ENCODE results near the gene IPO9.
"Not testable (repeated sequence)": the region's sequence is repeated elsewhere in the genome, so short reads cannot be mapped to it uniquely, and the experiment has no call there.

The IPO9 gene

GRCh38 chr1:201889090-201889968 lies 60.4 kb downstream of the IPO9 start:
- DNase-seq = no peak

DNA sequence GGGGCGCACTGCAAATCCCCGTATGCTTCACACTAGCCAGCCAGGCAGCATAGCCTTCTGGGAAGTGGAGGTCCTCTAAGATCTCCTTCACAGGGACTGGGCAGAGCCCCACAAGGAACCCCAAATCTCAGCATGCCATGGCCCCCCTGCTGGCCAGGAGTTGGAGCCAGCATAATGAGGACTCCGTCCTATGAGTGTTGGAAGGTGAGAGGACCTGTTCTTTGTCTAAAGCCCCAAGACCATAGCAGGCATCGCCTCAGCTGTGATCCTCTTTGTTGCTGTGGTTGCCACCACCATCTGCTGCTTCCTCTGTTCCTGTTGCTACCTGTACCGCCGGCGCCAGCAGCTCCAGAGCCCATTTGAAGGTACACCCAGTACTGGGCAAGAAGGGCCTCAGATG lies 61.3 kb downstream of the IPO9 start:
- no peak for DNase-seq

DNA sequence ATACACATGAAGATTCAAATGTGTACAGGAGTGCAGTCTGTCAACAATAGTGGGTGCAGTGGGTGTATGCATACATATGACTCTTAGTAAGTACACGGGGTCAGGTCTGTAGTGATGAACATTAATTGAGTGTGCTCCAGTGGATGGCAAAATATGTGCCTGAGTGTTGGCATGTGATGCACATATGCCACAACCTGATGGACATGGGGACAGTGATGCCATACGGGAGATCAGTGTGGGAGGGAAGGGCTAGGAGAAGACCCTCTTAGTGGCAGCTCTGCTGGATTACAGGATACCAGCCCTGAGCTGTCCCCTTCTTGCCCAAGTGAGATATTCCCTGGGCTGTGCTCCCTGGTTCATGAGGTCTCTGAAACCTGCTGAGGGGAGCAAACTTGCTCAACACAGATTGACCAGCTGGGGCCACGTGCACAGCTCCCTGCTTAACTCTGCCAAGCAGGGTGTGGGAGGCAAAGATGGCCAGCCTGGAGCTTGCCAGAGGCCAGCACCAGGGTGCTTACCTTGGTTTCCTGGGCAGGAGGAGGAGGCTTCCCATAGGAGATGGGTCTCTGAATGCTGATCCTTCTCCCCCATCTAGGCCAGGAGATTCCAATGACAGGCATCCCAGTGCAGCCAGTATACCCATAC lies 62.0 kb downstream of the IPO9 start:
- no peak for DNase-seq

DNA sequence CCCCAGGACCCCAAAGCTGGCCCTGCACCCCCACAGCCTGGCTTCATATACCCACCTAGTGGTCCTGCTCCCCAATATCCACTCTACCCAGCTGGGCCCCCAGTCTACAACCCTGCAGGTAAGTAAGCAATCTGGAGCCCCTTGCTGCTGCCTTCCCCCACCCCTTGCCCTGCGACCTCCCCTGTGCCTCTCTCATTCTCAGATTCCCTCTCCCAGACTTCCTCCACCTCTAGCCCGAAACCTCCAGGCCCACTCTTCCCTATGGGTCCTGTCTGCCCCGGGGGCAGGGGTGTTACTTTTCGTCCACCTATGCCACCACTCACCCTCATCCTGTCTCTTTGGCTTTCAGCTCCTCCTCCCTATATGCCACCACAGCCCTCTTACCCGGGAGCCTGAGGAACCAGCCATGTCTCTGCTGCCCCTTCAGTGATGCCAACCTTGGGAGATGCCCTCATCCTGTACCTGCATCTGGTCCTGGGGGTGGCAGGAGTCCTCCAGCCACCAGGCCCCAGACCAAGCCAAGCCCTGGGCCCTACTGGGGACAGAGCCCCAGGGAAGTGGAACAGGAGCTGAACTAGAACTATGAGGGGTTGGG lies 62.6 kb downstream of the IPO9 start:
- DNase-seq = no peak

GRCh38 chr1:201892211-201892610 lies 63.3 kb downstream of the IPO9 start:
- no peak for DNase-seq

DNA sequence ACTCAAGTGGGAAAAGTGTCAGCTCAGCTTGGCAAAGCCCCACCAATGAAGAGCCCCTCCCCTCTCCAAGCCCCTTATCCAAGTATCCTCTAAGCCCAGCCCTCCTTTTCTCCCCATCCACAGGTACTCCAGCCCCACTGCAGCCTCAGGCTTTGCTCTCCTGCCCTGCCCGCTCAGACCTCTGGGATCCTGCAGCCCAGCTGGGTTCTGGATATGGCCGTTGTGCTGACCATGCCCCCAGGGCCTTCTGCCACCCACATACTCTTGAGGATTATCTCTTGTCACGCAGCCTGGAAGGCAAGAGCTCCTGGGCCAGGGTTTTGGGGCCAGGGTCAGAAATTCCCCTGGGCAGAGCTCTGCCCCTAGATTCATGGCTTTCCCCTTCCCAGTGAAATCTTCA lies 64.5 kb downstream of the IPO9 start:
- DNase-seq = no peak

GRCh38 chr1:201894343-201895119 lies 65.6 kb downstream of the IPO9 start:
- DNase-seq = no peak

- no peak for DNase-seq
Observed at GRCh38 chr1:201895120-201895665, 66.2 kb downstream of the IPO9 start.

- DNase-seq = peak; percentile 87
Observed at GRCh38 chr1:201895913-201896807, 67.2 kb downstream of the IPO9 start.

GRCh38 chr1:201896951-201897391 lies 68.0 kb downstream of the IPO9 start:
- DNase-seq = no peak

GRCh38 chr1:201898240-201898894 lies 69.4 kb downstream of the IPO9 start:
- DNase-seq = no peak

GRCh38 chr1:201898992-201899391 lies 70.0 kb downstream of the IPO9 start:
- no peak for DNase-seq

GRCh38 chr1:201899683-201900429 lies 70.9 kb downstream of the IPO9 start:
- no peak for DNase-seq

DNA sequence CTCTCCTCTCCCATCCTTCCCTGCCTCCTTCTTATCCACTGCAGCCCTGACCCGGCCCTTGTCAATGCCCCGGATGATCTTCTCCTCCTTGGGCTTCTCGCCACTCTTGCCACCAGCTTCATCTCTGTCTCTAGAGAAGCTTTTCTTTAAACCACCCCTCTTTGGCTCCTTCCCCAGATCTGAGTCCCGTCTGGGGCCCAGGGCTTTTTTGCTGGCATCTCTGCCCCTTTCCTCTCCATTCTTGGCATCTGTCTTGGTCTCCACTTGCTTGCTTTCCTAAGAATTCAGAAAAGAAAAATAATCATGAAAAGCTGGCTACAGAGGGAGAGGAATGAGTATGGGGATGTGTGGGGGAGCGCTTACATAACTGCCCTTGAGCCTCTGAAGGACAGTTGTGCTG lies 71.5 kb downstream of the IPO9 start:
- no peak for DNase-seq

DNA sequence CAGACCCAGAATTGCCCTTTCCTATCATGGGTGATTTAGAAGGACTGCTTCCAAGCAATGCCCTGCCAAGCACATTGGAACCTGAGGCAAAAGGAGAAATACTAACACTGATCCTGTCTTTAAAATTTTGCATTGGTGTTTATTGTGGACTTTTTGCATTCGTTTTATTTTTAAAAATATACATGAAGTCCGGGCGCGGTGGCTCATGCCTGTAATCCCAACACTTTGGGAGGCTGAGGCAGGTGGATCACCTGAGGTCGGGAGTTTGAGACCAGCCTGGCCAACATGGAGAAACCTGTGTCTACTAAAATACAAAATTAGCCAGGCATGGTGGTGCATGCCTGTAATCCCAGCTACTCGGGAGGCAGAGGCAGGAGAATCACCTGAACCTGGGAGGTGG lies 72.1 kb downstream of the IPO9 start:
- not testable (repeated sequence) for DNase-seq

GRCh38 chr1:201902198-201902597 lies 73.2 kb downstream of the IPO9 start:
- no peak for DNase-seq

- no peak for DNase-seq
Observed at GRCh38 chr1:201903135-201903534, 74.2 kb downstream of the IPO9 start.

DNA sequence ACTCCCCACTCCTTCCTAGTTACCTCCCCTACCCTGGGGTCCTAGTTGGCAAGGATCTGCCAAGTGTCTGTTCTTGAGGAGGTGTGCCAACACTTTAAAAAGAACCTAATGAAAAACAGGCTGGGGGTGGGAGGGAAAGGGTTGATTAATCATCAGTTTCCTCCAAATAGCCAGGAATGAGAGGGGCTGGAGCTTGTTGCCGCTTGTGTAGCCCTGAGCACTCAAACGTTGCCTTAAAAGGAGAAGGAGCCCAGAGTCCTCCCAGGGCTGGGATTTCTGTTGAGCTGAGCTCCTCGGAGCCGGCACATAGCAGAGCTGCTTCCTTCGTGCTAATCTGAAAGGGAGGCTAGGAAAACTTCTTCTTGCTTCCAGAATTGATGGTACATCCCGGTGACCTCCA lies 75.6 kb downstream of the IPO9 start:
- no peak for DNase-seq

DNA sequence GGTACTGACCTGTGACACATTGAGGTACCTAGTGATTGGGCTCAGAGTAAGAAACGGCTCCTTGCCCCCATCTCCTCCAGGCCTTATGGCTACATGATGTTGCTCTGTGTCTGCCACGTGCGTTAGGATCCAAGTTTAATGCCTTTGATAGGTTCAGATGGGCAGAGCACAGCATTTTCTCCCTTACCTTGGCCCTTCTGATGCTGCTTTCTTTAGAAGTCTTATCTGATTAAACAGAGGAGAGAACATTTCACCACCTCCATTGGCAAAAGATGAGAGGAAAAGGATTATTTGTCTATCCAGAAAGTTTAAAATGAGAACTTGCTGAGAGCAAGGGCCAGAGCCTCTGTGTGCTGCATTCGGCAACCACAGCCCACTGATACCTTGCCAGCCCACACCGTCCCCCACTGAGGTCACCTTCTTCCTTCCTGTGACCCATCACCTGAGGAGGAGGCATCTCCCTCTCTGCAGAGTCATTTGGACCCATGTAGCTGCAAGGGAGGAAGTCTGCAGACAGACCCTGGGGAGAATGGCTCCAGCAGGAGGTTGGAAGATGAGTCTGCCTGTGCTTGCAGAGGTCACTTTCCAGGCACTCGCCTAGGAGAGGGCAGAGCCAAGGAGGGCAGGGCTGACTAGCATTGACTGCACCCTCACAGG lies 76.4 kb downstream of the IPO9 start:
- no peak for DNase-seq

GRCh38 chr1:201906336-201906735 lies 77.4 kb downstream of the IPO9 start:
- DNase-seq = no peak

Measured in CD4-positive, alpha-beta T cell treated with Interleukin-6 for 4 hours (primary cell).